Tibial nerve (tissue), 4 donors: ENCODE measurements around the gene ZNF407. TPM values are rescaled to one million over a fixed set of nuclear protein-coding genes. Genes with fewer than 3 reads are reported as not detected.

Experiments used
- DNase-seq, 2 donors: peaks; one replicate each; pipeline ENCODE4 v3.0.0-alpha.2; 2019; ENCODE audit warnings: low spot score in 2 of 2
- H3K27ac ChIP-seq, 4 donors: fragments of 200-600 bp; sonication (generic) in 3 of 4; one replicate each; pipeline ENCODE4 v1.5.1; 2017 to 2019; ENCODE audit warnings: mild to moderate bottlenecking in 1 of 4
- H3K27me3 ChIP-seq, 2 donors: fragments of 200-600 bp; sonication (generic) in 1 of 2; one replicate each; pipeline versions ENCODE4 v1.5.1 to v1.6.0; 2017 to 2019
- H3K36me3 ChIP-seq, 3 donors: fragments of 200-600 bp; sonication (generic); one replicate each; pipeline ENCODE4 v1.5.1; 2018 to 2019
- H3K4me1 ChIP-seq, 4 donors: fragments of 200-600 bp; sonication (generic) in 3 of 4; one replicate each; pipeline ENCODE4 v1.5.1; 2017 to 2019
- H3K4me3 ChIP-seq, 4 donors: fragments of 200-600 bp; sonication (generic) in 3 of 4; one replicate each; pipeline ENCODE4 v1.5.1; 2017 to 2019; ENCODE audit warnings: mild to moderate bottlenecking in 1 of 4, moderate library complexity in 1 of 4
- H3K9me3 ChIP-seq, 4 donors: fragments of 200-600 bp; sonication (generic) in 3 of 4; one replicate each; pipeline ENCODE4 v1.5.1; 2017 to 2019
- EP300 ChIP-seq, 2 donors: sonication (generic); formaldehyde crosslinking; IDR thresholded peaks; one replicate each; pipeline ENCODE4 v1.6.1; 2017; ENCODE audit warnings: antibody characterized with exemption in 2 of 2, mild to moderate bottlenecking in 1 of 2
- POLR2A ChIP-seq, 2 donors: fragments of 450-650 bp; IDR thresholded peaks; one replicate each; pipeline ENCODE4 v1.6.1; 2017; ENCODE audit warnings: antibody characterized with exemption in 2 of 2, mild to moderate bottlenecking in 2 of 2, moderate library complexity in 2 of 2
- WGBS, 2 donors: methylation state at CpG; one replicate each; pipeline ENCODE4 v1.1.5; 2018; 5-methylcytosine and 5-hydroxymethylcytosine counted together
- total RNA-seq, 4 donors: library from RNA; depleted of rRNA; stranded (reverse); fragments of >200 nt; gene quantifications; one replicate each; pipeline ENCODE4 v1.1.0, GENCODE V29; 2016
- TF ChIP-seq, protein P1 (sequence below), 5 experiments: fragments of 200-600 bp in 3 of 5; fragments of 450-650 bp in 2 of 5; sonication (generic) in 3 of 5; IDR thresholded peaks; one replicate each; pipeline ENCODE4 v1.5.1; 2016 to 2019; ENCODE audit warnings: antibody characterized with exemption in 5 of 5, mild to moderate bottlenecking in 3 of 5, moderate library complexity in 2 of 5

Gene ZNF407
- total RNA-seq, 4 donors from 2014 or later, result 18.6 to 22.8 (median 19.6) TPM

DNA sequence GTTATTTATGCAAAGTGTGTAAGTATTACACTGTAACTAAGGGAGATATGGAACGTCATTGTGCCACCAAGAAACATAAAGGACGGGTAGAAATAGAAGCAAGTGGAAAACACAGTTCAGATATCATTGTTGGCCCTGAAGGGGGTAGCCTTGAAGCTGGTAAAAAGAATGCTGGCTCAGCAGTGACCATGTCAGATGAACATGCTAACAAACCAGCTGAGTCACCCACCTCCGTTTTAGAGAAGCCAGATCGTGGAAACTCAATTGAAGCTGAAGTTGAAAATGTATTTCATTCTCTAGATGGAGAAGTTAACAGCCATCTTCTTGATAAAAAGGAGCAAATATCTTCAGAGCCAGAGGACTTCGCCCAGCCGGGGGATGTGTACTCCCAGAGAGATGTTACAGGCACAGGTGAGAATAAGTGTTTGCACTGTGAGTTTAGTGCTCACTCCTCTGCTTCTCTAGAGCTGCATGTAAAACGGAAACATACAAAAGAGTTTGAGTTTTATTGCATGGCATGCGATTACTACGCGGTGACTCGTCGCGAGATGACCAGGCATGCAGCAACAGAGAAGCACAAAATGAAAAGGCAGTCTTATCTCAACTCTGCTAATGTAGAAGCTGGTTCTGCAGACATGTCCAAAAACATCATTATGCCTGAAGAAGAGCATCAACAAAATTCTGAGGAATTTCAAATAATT, 36.1 kb downstream of the ZNF407 start:
- peaks cover 0 to 14% (median 0%) of the 10 kb centered on the region in 4 donors for H3K4me1 ChIP-seq
- H3K36me3 ChIP-seq, result peaks cover 0 to 28% (median 0%) of the 10 kb centered on the region in 3 donors
- TF ChIP-seq EP300 (IDR thresholded peaks at IDR 0.05) (no peak), POLR2A (IDR thresholded peaks at IDR 0.05) (no peak)
- TF ChIP-seq, protein P1, sequence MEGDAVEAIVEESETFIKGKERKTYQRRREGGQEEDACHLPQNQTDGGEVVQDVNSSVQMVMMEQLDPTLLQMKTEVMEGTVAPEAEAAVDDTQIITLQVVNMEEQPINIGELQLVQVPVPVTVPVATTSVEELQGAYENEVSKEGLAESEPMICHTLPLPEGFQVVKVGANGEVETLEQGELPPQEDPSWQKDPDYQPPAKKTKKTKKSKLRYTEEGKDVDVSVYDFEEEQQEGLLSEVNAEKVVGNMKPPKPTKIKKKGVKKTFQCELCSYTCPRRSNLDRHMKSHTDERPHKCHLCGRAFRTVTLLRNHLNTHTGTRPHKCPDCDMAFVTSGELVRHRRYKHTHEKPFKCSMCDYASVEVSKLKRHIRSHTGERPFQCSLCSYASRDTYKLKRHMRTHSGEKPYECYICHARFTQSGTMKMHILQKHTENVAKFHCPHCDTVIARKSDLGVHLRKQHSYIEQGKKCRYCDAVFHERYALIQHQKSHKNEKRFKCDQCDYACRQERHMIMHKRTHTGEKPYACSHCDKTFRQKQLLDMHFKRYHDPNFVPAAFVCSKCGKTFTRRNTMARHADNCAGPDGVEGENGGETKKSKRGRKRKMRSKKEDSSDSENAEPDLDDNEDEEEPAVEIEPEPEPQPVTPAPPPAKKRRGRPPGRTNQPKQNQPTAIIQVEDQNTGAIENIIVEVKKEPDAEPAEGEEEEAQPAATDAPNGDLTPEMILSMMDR (IDR thresholded peaks at IDR 0.05), result no peak
- no peak overlapping the region for H3K27ac ChIP-seq
- 91 to 94% methylated on average over 13 of the region's 13 CpGs for WGBS, 2 donors
- no peaks in the 10 kb centered on the region for H3K27me3 ChIP-seq
- H3K4me3 ChIP-seq, result no peak overlapping the region
- H3K9me3 ChIP-seq, result no peaks in the 10 kb centered on the region
- no peak for DNase-seq

GRCh38 chr18:74635224-74635975, 37.7 kb downstream of the ZNF407 start:
- no peaks in the 10 kb centered on the region for H3K27me3 ChIP-seq
- peaks cover 0 to 28% (median 0%) of the 10 kb centered on the region in 3 donors for H3K36me3 ChIP-seq
- no peak for DNase-seq
- peaks cover 0 to 14% (median 0%) of the 10 kb centered on the region in 4 donors for H3K4me1 ChIP-seq
- no peaks in the 10 kb centered on the region for H3K9me3 ChIP-seq
- 88 to 90% methylated on average over 15 of the region's 15 CpGs for WGBS, 2 donors
- no peak for TF ChIP-seq POLR2A (IDR thresholded peaks at IDR 0.05)
- TF ChIP-seq EP300 (IDR thresholded peaks at IDR 0.05), result no peak
- TF ChIP-seq, protein P1 (IDR thresholded peaks at IDR 0.05), result no peak
- H3K4me3 ChIP-seq, result no peak overlapping the region
- H3K27ac ChIP-seq, result no peak overlapping the region

DNA sequence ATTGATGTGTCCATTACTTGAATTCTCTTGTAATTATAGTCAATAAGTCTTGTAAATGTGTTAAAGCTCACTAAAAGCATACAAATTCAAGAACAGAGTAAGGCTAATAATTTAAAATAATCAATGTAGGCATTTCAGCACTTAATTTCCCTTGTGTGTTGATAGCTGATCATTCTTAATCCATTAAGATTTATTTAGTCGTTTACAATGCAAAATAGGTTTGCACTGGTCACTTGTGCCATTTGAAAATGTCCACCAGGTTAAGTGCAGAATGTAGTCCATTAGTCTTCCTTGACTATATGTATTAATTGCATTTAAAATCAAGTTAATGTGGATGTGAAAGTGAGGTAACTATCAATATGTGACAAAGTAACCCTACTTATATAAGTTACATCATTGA, 39.4 kb downstream of the ZNF407 start:
- DNase-seq, result no peak
- Histone ChIP-seq H3K9me3 (no peaks in the 10 kb centered on the region), H3K27me3 (no peaks in the 10 kb centered on the region), H3K27ac (no peak overlapping the region), H3K4me1 (peaks cover 0 to 4% (median 0%) of the 10 kb centered on the region in 4 donors), H3K4me3 (no peak overlapping the region), H3K36me3 (peaks cover 0 to 26% (median 0%) of the 10 kb centered on the region in 3 donors)
- no peak for TF ChIP-seq POLR2A (IDR thresholded peaks at IDR 0.05)
- TF ChIP-seq, protein P1 (IDR thresholded peaks at IDR 0.05), result no peak
- no peak for TF ChIP-seq EP300 (IDR thresholded peaks at IDR 0.05)
- 86 to 88% methylated on average over 1 of the region's 1 CpG for WGBS, 2 donors

DNA sequence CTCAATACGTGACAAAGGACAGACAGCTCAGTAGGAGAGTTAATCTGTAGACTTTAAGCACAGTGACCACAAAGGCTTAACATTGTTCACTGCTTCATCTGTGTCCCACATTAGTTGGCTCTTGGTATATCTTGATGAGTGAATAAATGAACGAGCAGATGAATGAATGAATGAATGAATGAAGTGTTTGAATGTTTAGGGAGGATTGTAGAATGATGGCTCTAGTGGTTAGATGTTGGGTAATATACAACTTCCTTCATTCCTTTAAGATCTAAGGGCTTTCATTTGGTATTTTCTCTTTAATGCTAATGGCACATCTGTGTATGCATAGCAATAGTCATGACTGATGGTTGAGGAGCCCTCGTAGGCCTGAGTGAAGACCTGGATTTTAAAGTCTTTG, 40.5 kb downstream of the ZNF407 start:
- H3K27me3 ChIP-seq, result no peaks in the 10 kb centered on the region
- peaks cover 0 to 14% (median 0%) of the 10 kb centered on the region in 3 donors for H3K36me3 ChIP-seq
- WGBS, 2 donors, result 87% methylated on average over 3 of the region's 3 CpGs
- no peaks in the 10 kb centered on the region for H3K4me1 ChIP-seq
- H3K4me3 ChIP-seq, result no peak overlapping the region
- no peak overlapping the region for H3K27ac ChIP-seq
- no peak for DNase-seq
- TF ChIP-seq EP300 (IDR thresholded peaks at IDR 0.05), result no peak
- TF ChIP-seq, protein P1 (IDR thresholded peaks at IDR 0.05), result no peak
- TF ChIP-seq POLR2A (IDR thresholded peaks at IDR 0.05), result no peak
- H3K9me3 ChIP-seq, result no peaks in the 10 kb centered on the region

- H3K27me3 ChIP-seq, result no peaks in the 10 kb centered on the region
- no peak for DNase-seq
- H3K4me3 ChIP-seq, result no peak overlapping the region
- no peaks in the 10 kb centered on the region for H3K9me3 ChIP-seq
- no peak overlapping the region for H3K27ac ChIP-seq
- peaks cover 0 to 12% (median 0%) of the 10 kb centered on the region in 3 donors for H3K36me3 ChIP-seq
- no peaks in the 10 kb centered on the region for H3K4me1 ChIP-seq
- TF ChIP-seq POLR2A (IDR thresholded peaks at IDR 0.05) (no peak), EP300 (IDR thresholded peaks at IDR 0.05) (no peak)
- TF ChIP-seq, protein P1 (IDR thresholded peaks at IDR 0.05), result no peak
These were observed 47.0 kb downstream of the ZNF407 start for GRCh38 chr18:74644713-74645112.
